H9 (cell line): ENCODE data around the gene DISC1. TPM values are rescaled to one million over a fixed set of nuclear protein-coding genes. Genes with fewer than 3 reads are reported as not detected.

Source experiments
- DNase-seq: peaks from one replicate; pipeline ENCODE4 v3.0.0-alpha.2; 2017
- H2AFZ ChIP-seq: one replicate; pipeline ENCODE4 v1.6.1; 2013; ENCODE audit warnings: mild to moderate bottlenecking, low read length, control low read depth, moderate library complexity
- H2AK5ac ChIP-seq: 2 replicates; pipeline ENCODE4 v1.6.1; 2013; ENCODE audit warnings: low read length, control low read depth, mixed read lengths; ENCODE audit not compliant: insufficient read length
- H2BK120ac ChIP-seq: one replicate; pipeline ENCODE4 v1.6.1; 2013; ENCODE audit warnings: low read depth, mild to moderate bottlenecking, low read length, control low read depth, inconsistent platforms; ENCODE audit not compliant: poor library complexity, severe bottlenecking
- H2BK12ac ChIP-seq: 2 replicates; pipeline ENCODE4 v1.6.1; 2013; ENCODE audit warnings: low read length, control low read depth, mixed read lengths, low read depth; ENCODE audit not compliant: insufficient read length
- H2BK15ac ChIP-seq: 2 replicates; pipeline ENCODE4 v1.6.1; 2013; ENCODE audit warnings: low read depth, low read length, control low read depth
- H2BK20ac ChIP-seq: one replicate; pipeline ENCODE4 v1.6.1; 2013; ENCODE audit warnings: low read depth, mild to moderate bottlenecking, low read length, control low read depth, inconsistent platforms; ENCODE audit not compliant: poor library complexity, severe bottlenecking
- H2BK5ac ChIP-seq: 2 replicates; pipeline ENCODE4 v1.6.1; 2013; ENCODE audit warnings: low read length, control low read depth, mixed read lengths; ENCODE audit not compliant: insufficient read length
- H3K14ac ChIP-seq: 2 replicates; pipeline ENCODE4 v1.6.1; 2013; ENCODE audit warnings: low read length, control low read depth; ENCODE audit not compliant: insufficient read depth
- H3K18ac ChIP-seq: 2 replicates; pipeline ENCODE4 v1.6.1; 2013; ENCODE audit warnings: low read depth, mild to moderate bottlenecking, mixed read lengths, low read length, control low read depth; ENCODE audit not compliant: insufficient read length
- H3K23ac ChIP-seq: 2 replicates; pipeline ENCODE4 v1.6.1; 2013; ENCODE audit warnings: low read length, control low read depth, mixed read lengths, low read depth; ENCODE audit not compliant: insufficient read length
- H3K23me2 ChIP-seq: 2 replicates; pipeline ENCODE4 v1.6.1; 2013; ENCODE audit warnings: low read depth, mild to moderate bottlenecking, mixed read lengths, low read length, control low read depth; ENCODE audit not compliant: insufficient read length, poor library complexity, severe bottlenecking
- H3K27ac ChIP-seq: 2 replicates; pipeline ENCODE4 v1.5.1; 2013; ENCODE audit warnings: low read length, control low read depth, mixed read lengths, low read depth; ENCODE audit not compliant: insufficient read length
- H3K27me3 ChIP-seq: 2 replicates; pipeline ENCODE4 v1.6.1; 2013; ENCODE audit warnings: low read length, control low read depth, inconsistent platforms; ENCODE audit not compliant: insufficient read depth
- H3K4ac ChIP-seq: 2 replicates; pipeline ENCODE4 v1.6.1; 2013; ENCODE audit warnings: low read depth, mild to moderate bottlenecking, control low read depth, inconsistent platforms, low read length, moderate library complexity
- H3K4me1 ChIP-seq: 2 replicates; pipeline ENCODE4 v1.6.1; 2013; ENCODE audit warnings: low read length, control low read depth, inconsistent platforms; ENCODE audit not compliant: insufficient read depth
- H3K4me2 ChIP-seq: 2 replicates; pipeline ENCODE4 v1.6.1; 2013; ENCODE audit warnings: low read length, control low read depth, mixed read lengths; ENCODE audit not compliant: insufficient read length, insufficient read depth
- H3K56ac ChIP-seq: 2 replicates; pipeline ENCODE4 v1.6.1; 2013; ENCODE audit warnings: low read depth, mild to moderate bottlenecking, mixed read lengths, low read length, control low read depth; ENCODE audit not compliant: insufficient read length
- H3K79me1 ChIP-seq: 2 replicates; pipeline ENCODE4 v1.6.1; 2013; ENCODE audit warnings: low read depth, mild to moderate bottlenecking, moderate library complexity, low read length, control low read depth, inconsistent platforms; ENCODE audit not compliant: insufficient read depth, poor library complexity, severe bottlenecking
- H3K79me2 ChIP-seq: 2 replicates; pipeline ENCODE4 v1.6.1; 2013; ENCODE audit warnings: low read length, control low read depth, inconsistent platforms; ENCODE audit not compliant: insufficient read depth
- H3K9ac ChIP-seq: 2 replicates; pipeline ENCODE4 v1.6.1; 2013; ENCODE audit warnings: low read length, control low read depth, mixed read lengths; ENCODE audit not compliant: insufficient read length; ENCODE audit errors: extremely low read depth
- H3K9me3 ChIP-seq: one replicate; pipeline ENCODE4 v1.6.1; 2013; ENCODE audit warnings: low read depth, low read length, inconsistent platforms; ENCODE audit not compliant: control insufficient read depth
- H3T11ph ChIP-seq: one replicate; pipeline ENCODE4 v1.6.1; 2013; ENCODE audit warnings: mild to moderate bottlenecking, low read length, control low read depth, inconsistent platforms
- H4K20me1 ChIP-seq: one replicate; pipeline ENCODE4 v1.6.1; 2013; ENCODE audit not compliant: control insufficient read depth, insufficient read length, insufficient read depth
- H4K5ac ChIP-seq: 2 replicates; pipeline ENCODE4 v1.6.1; 2013; ENCODE audit warnings: low read depth, mild to moderate bottlenecking, mixed read lengths, low read length, control low read depth; ENCODE audit not compliant: insufficient read length
- H4K8ac ChIP-seq: replicated peaks from 2 replicates; pipeline ENCODE4 v1.6.1; 2013; ENCODE audit warnings: low read length, control low read depth, mixed read lengths, low read depth; ENCODE audit not compliant: insufficient read length
- H4K91ac ChIP-seq: 2 replicates; pipeline ENCODE4 v1.6.1; 2013; ENCODE audit warnings: low read depth, mild to moderate bottlenecking, moderate library complexity, mixed read lengths, low read length, control low read depth; ENCODE audit not compliant: insufficient read length
- H3K27ac Mint-ChIP-seq, 3 experiments: 2 replicates in 2 of 3; 3 replicates in 1 of 3; pipeline ENCODE4 v1.8.0; 2020 to 2021; ENCODE audit warnings: mixed read lengths in 3 of 3, mild to moderate bottlenecking in 1 of 3, moderate library complexity in 1 of 3
- H3K27me3 Mint-ChIP-seq: 2 replicates; pipeline ENCODE4 v1.8.0; 2021; ENCODE audit warnings: low read depth, mild to moderate bottlenecking, moderate library complexity, mixed read lengths
- H3K36me3 Mint-ChIP-seq, 3 experiments: 2 replicates in 2 of 3; 3 replicates in 1 of 3; pipeline ENCODE4 v1.8.0; 2020 to 2021; ENCODE audit warnings: low read depth in 3 of 3, mixed read lengths in 3 of 3; ENCODE audit not compliant: insufficient read depth in 1 of 3
- H3K4me1 Mint-ChIP-seq, 2 experiments: 2 replicates each; pipeline ENCODE4 v1.8.0; 2020; ENCODE audit warnings: mixed read lengths in 2 of 2
- H3K4me3 Mint-ChIP-seq, 2 experiments: 2 replicates in 1 of 2; 3 replicates in 1 of 2; pipeline ENCODE4 v1.8.0; 2020 to 2021; ENCODE audit warnings: mild to moderate bottlenecking in 2 of 2, mixed read lengths in 2 of 2, moderate library complexity in 1 of 2
- H3K9me3 Mint-ChIP-seq, 2 experiments: 2 replicates in 1 of 2; 3 replicates in 1 of 2; pipeline ENCODE4 v1.8.0; 2020; ENCODE audit warnings: mild to moderate bottlenecking in 2 of 2, mixed read lengths in 2 of 2, moderate library complexity in 1 of 2
- WGBS: extraction: QIAGEN DNeasy Blood & Tissue Kit; methylation state at CpG from one replicate; pipeline ENCODE4 v1.1.7; 2013; ENCODE audit warnings: missing lambda C conversion rate, low lambda C conversion rate, mixed read lengths; ENCODE audit not compliant: insufficient read length; ENCODE audit errors: extremely low coverage; 5-methylcytosine and 5-hydroxymethylcytosine counted together
- total RNA-seq: library from RNA; stranded (reverse); gene quantifications from 2 replicates; pipeline ENCODE4 v1.2.1, GENCODE V29; 2021
- TF ChIP-seq, protein P1 (sequence below): fragments of 200-600 bp; sonication (generic); conservative IDR thresholded peaks from 3 replicates; pipeline ENCODE4 v1.8.0; 2021; ENCODE audit warnings: antibody characterized with exemption, mild to moderate bottlenecking

DISC1 gene
- total RNA-seq, 1 experiment from 2014 or later: 2.5 TPM

GRCh38 chr1:231750296-231750695, 123.7 kb downstream of the DISC1 start:
- H3K9me3 ChIP-seq: peaks cover 6% of the 10 kb centered on the region
- H3K79me2 ChIP-seq: no peaks in the 10 kb centered on the region
- H2BK20ac ChIP-seq: no peak overlapping the region
- Mint-ChIP-seq H3K27me3 (peaks cover 14% of the 10 kb centered on the region), H3K27ac (no peak overlapping the region), H3K9me3 (peaks cover 22% of the 10 kb centered on the region in 2 experiments), H3K4me1 (no peaks in the 10 kb centered on the region), H3K36me3 (peaks cover 11 to 17% (median 13%) of the 10 kb centered on the region in 3 experiments), H3K4me3 (no peak overlapping the region)
- no peak overlapping the region for H3T11ph ChIP-seq
- H3K23me2 ChIP-seq: no peaks in the 10 kb centered on the region
- no peaks in the 10 kb centered on the region for H3K4me1 ChIP-seq
- no peak overlapping the region for H3K18ac ChIP-seq
- H2BK120ac ChIP-seq: no peak overlapping the region
- no peak overlapping the region for H3K4me2 ChIP-seq
- H3K9ac ChIP-seq: no peak overlapping the region
- TF ChIP-seq, protein P1, sequence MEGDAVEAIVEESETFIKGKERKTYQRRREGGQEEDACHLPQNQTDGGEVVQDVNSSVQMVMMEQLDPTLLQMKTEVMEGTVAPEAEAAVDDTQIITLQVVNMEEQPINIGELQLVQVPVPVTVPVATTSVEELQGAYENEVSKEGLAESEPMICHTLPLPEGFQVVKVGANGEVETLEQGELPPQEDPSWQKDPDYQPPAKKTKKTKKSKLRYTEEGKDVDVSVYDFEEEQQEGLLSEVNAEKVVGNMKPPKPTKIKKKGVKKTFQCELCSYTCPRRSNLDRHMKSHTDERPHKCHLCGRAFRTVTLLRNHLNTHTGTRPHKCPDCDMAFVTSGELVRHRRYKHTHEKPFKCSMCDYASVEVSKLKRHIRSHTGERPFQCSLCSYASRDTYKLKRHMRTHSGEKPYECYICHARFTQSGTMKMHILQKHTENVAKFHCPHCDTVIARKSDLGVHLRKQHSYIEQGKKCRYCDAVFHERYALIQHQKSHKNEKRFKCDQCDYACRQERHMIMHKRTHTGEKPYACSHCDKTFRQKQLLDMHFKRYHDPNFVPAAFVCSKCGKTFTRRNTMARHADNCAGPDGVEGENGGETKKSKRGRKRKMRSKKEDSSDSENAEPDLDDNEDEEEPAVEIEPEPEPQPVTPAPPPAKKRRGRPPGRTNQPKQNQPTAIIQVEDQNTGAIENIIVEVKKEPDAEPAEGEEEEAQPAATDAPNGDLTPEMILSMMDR: no peak
- no peak overlapping the region for H4K5ac ChIP-seq
- H3K27ac ChIP-seq: no peak overlapping the region
- no peak overlapping the region for H2BK5ac ChIP-seq
- H4K8ac ChIP-seq: no peak overlapping the region
- no peak overlapping the region for H4K91ac ChIP-seq
- H2BK15ac ChIP-seq: no peak overlapping the region
- H3K23ac ChIP-seq: no peak overlapping the region
- H3K27me3 ChIP-seq: no peaks in the 10 kb centered on the region
- H3K14ac ChIP-seq: no peak overlapping the region
- H3K56ac ChIP-seq: no peak overlapping the region
- no peak for DNase-seq
- no peak overlapping the region for H2BK12ac ChIP-seq
- H4K20me1 ChIP-seq: no peaks in the 10 kb centered on the region
- H3K79me1 ChIP-seq: no peaks in the 10 kb centered on the region
- no peak overlapping the region for H3K4ac ChIP-seq
- WGBS: no CpG with 5 or more reads among the region's 2 CpGs
- H2AFZ ChIP-seq: no peak overlapping the region
- H2AK5ac ChIP-seq: no peak overlapping the region
